Fibroblast of lung (primary cell): ENCODE results near the gene TF.

Experiments used
- EZH2 ChIP-seq: IDR thresholded peaks from 2 replicates; pipeline ENCODE4 v1.5.1; 2012; ENCODE audit warnings: low read length, control low read depth, mild to moderate bottlenecking; ENCODE audit errors: missing control alignments
- TF ChIP-seq, protein P1 (sequence below), 2 donors: IDR thresholded peaks in 1 of 2; conservative IDR thresholded peaks in 1 of 2; 1 replicate in 1 of 2; 2 replicates in 1 of 2; pipeline ENCODE4 v1.5.1; 2011 to 2012; ENCODE audit warnings: low read length in 2 of 2, control low read depth in 1 of 2, inconsistent platforms in 1 of 2, low read depth in 1 of 2, mild to moderate bottlenecking in 1 of 2

DNA sequence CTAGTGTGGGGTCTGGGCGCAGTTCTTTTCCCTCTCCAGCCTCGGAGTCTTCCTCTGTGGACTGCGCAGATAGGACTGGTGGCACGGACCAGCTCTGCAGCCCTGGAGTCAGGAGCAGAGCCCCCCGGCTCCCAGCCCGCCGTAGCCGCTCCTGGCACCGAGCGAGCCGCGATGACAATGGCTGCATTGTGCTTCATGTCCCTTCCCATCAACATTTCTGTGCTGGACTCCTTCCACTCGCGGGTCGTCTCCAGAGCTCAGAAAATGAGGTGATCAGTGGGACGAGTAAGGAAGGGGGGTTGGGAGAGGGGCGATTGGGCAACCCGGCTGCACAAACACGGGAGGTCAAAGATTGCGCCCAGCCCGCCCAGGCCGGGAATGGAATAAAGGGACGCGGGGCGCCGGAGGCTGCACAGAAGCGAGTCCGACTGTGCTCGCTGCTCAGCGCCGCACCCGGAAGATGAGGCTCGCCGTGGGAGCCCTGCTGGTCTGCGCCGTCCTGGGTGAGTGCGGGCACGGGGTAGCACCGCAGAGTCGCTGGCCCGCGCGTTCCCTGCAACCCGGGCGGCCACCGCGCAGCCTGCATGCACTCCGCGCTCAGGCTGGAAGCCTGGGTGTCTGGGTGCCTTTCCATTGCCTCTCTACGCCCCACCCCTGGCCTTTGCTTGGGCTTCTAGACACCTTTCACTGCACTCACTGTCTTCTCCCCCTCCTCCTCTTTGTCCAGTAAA is at the start of gene TF:
- TF ChIP-seq, protein P1, sequence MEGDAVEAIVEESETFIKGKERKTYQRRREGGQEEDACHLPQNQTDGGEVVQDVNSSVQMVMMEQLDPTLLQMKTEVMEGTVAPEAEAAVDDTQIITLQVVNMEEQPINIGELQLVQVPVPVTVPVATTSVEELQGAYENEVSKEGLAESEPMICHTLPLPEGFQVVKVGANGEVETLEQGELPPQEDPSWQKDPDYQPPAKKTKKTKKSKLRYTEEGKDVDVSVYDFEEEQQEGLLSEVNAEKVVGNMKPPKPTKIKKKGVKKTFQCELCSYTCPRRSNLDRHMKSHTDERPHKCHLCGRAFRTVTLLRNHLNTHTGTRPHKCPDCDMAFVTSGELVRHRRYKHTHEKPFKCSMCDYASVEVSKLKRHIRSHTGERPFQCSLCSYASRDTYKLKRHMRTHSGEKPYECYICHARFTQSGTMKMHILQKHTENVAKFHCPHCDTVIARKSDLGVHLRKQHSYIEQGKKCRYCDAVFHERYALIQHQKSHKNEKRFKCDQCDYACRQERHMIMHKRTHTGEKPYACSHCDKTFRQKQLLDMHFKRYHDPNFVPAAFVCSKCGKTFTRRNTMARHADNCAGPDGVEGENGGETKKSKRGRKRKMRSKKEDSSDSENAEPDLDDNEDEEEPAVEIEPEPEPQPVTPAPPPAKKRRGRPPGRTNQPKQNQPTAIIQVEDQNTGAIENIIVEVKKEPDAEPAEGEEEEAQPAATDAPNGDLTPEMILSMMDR (conservative IDR thresholded peaks at IDR 0.05 in 1 of 2, IDR thresholded peaks at IDR 0.05 in 1 of 2; ENCODE audit: low read depth in 1 of 2, low read length in 2 of 2) = no peak
- peak; percentile 27 for TF ChIP-seq EZH2
